HCT116 (cell line): ENCODE data around the gene TRIM41. TPM values are rescaled to one million over a fixed set of nuclear protein-coding genes. Genes with fewer than 3 reads are reported as not detected.

Experiments
- ATAC-seq: fragments of 200-7000 bp; cut with Tn5 transposase; 2 replicates; pipeline ENCODE4 v1.9.1; 2020; ENCODE audit warnings: mild to moderate bottlenecking, moderate library complexity
- BruUV-seq: library from RNA; stranded (reverse); fragments of 400-500 nt; replicated peaks from 2 replicates; lab custom pipeline; 2021; lab: Mats Ljungman, UMichigan
- CTCF ChIA-PET: fragments of 300-600 bp; sonication (Branson Sonifier 250); formaldehyde crosslinking; loops from one replicate; lab custom pipeline; 2021; ENCODE audit warnings: antibody characterized with exemption; lab: Charles Lee
- POLR2A ChIA-PET: fragments of 300-600, 350-600 bp; sonication (Branson Sonifier 250); formaldehyde crosslinking; loops from one replicate; lab custom pipeline; 2021; ENCODE audit warnings: antibody characterized with exemption; lab: Charles Lee
- RAD21 ChIA-PET, 2 experiments: fragments of 300-600 bp; sonication (Branson Sonifier 250); formaldehyde crosslinking; loops; one replicate each; lab custom pipeline; 2023; ENCODE audit warnings: low total read pairs in 2 of 2; ENCODE audit not compliant: uncharacterized antibody in 2 of 2, unreplicated experiment in 2 of 2, low non-redundant PET in 1 of 2; lab: Charles Lee
- DNase-seq: peaks from one replicate; pipeline ENCODE4 v3.0.0-alpha.2; 2010; ENCODE audit warnings: low read depth, low spot score
- H2AFZ ChIP-seq: fragments of 200-600 bp; shearing (Covaris generic), sonication (generic); 2 replicates; pipeline ENCODE4 v1.6.1; 2017; ENCODE audit warnings: low read depth, mixed run types, mixed read lengths, antibody characterized with exemption, low read length; ENCODE audit not compliant: poor library complexity, severe bottlenecking
- H3K27ac ChIP-seq: 2 replicates; pipeline ENCODE4 v1.5.1; 2012; ENCODE audit warnings: low read depth, low read length
- H3K27me3 ChIP-seq: fragments of 200-600 bp; sonication (generic); 2 replicates; pipeline ENCODE4 v1.6.1; 2016; ENCODE audit warnings: mixed run types, low read length, mixed read lengths; ENCODE audit not compliant: insufficient read depth
- H3K36me3 ChIP-seq, 2 experiments: fragments of 200-500 bp in 1 of 2; fragments of 200-600 bp in 1 of 2; sonication (Bioruptor generic) in 1 of 2; sonication (generic) in 1 of 2; 2 replicates each; pipeline versions ENCODE4 v1.5.1 to v1.6.1; 2014 to 2016; ENCODE audit warnings: low read length in 2 of 2, inconsistent platforms in 1 of 2, mixed read lengths in 1 of 2, mixed run types in 1 of 2; ENCODE audit not compliant: insufficient read depth in 2 of 2, control insufficient read depth in 1 of 2
- H3K4me1 ChIP-seq, 2 experiments: fragments of 200-600 bp in 1 of 2; sonication (generic) in 1 of 2; 2 replicates each; pipeline versions ENCODE4 v1.5.1 to v1.6.1; 2012 to 2017; ENCODE audit warnings: low read length in 2 of 2, inconsistent platforms in 1 of 2, mild to moderate bottlenecking in 1 of 2, mixed read lengths in 1 of 2, mixed run types in 1 of 2, moderate library complexity in 1 of 2; ENCODE audit not compliant: insufficient read depth in 2 of 2, control insufficient read depth in 1 of 2
- H3K4me2 ChIP-seq: fragments of 200-600 bp; sonication (generic); 2 replicates; pipeline ENCODE4 v1.6.1; 2017; ENCODE audit warnings: mixed run types, low read length, mixed read lengths
- H3K4me3 ChIP-seq, 2 experiments: fragments of 200-600 bp in 1 of 2; sonication (generic) in 1 of 2; replicated peaks in 1 of 2; 2 replicates each; pipeline ENCODE4 v1.5.1; 2011 to 2016; ENCODE audit warnings: low read length in 2 of 2, control low read depth in 1 of 2, low read depth in 1 of 2, mild to moderate bottlenecking in 1 of 2, mixed read lengths in 1 of 2, mixed run types in 1 of 2
- H3K79me2 ChIP-seq: fragments of 200-600 bp; sonication (generic); 2 replicates; pipeline ENCODE4 v1.6.1; 2017; ENCODE audit warnings: mild to moderate bottlenecking, mixed run types, low read length, moderate library complexity, mixed read lengths; ENCODE audit not compliant: insufficient read depth
- H3K9ac ChIP-seq: fragments of 200-600 bp; sonication (generic); 2 replicates; pipeline ENCODE4 v1.6.1; 2016; ENCODE audit warnings: low read length, mixed read lengths
- H3K9me2 ChIP-seq: fragments of 200-600 bp; sonication (generic), shearing (Covaris generic); 2 replicates; pipeline ENCODE4 v1.6.1; 2017; ENCODE audit warnings: mixed run types, mild to moderate bottlenecking, moderate library complexity; ENCODE audit not compliant: insufficient read depth
- H3K9me3 ChIP-seq, 2 experiments: fragments of 200-500 bp in 1 of 2; fragments of 200-600 bp in 1 of 2; sonication (Bioruptor generic) in 1 of 2; sonication (generic) in 1 of 2; 2 replicates each; pipeline ENCODE4 v1.6.1; 2014 to 2017; ENCODE audit warnings: low read length in 2 of 2, mixed read lengths in 2 of 2, inconsistent platforms in 1 of 2, low read depth in 1 of 2, mild to moderate bottlenecking in 1 of 2, mixed run types in 1 of 2, moderate library complexity in 1 of 2; ENCODE audit not compliant: control insufficient read depth in 1 of 2, insufficient read depth in 1 of 2
- H4K20me1 ChIP-seq: fragments of 200-600 bp; sonication (generic), shearing (Covaris generic); 2 replicates; pipeline ENCODE4 v1.6.1; 2017; ENCODE audit warnings: mixed run types, mild to moderate bottlenecking, moderate library complexity; ENCODE audit not compliant: insufficient read depth
- EZH2 ChIP-seq: fragments of 200-600 bp; sonication (generic); IDR thresholded peaks from 2 replicates; pipeline ENCODE4 v1.6.1; 2017; ENCODE audit warnings: antibody characterized with exemption, mixed run types
- POLR2A ChIP-seq: IDR thresholded peaks from 2 replicates; pipeline ENCODE4 v1.7.0; 2011; ENCODE audit warnings: borderline replicate concordance; ENCODE audit not compliant: insufficient read depth, insufficient read length; ENCODE audit errors: extremely low read depth
- RAD21 ChIP-seq: IDR thresholded peaks from 2 replicates; pipeline ENCODE4 v1.6.1; 2012; ENCODE audit warnings: low read depth, mild to moderate bottlenecking
- SIN3A ChIP-seq: IDR thresholded peaks from 2 replicates; pipeline ENCODE4 v1.6.1; 2012; ENCODE audit warnings: low read depth
- intact Hi-C: fragments of 100-400 bp; cut with micrococcal nuclease; formaldehyde crosslinking; loops from 2 replicates; pipeline ENCODE4 v1.10.0; 2022
- total RNA-seq: library from RNA; stranded (reverse); gene quantifications from one replicate; pipeline ENCODE4 v1.2.1, GENCODE V29; 2021; ENCODE audit not compliant: unreplicated experiment
- TF ChIP-seq, protein P1 (sequence below): IDR thresholded peaks from 2 replicates; pipeline ENCODE4 v1.6.1; 2012
- TF ChIP-seq, protein P2 (sequence below): IDR thresholded peaks from 2 replicates; pipeline ENCODE4 v1.6.1; 2012; ENCODE audit warnings: low read depth

The TRIM41 gene
- total RNA-seq, 1 experiment from 2014 or later = 51.8 TPM

DNA sequence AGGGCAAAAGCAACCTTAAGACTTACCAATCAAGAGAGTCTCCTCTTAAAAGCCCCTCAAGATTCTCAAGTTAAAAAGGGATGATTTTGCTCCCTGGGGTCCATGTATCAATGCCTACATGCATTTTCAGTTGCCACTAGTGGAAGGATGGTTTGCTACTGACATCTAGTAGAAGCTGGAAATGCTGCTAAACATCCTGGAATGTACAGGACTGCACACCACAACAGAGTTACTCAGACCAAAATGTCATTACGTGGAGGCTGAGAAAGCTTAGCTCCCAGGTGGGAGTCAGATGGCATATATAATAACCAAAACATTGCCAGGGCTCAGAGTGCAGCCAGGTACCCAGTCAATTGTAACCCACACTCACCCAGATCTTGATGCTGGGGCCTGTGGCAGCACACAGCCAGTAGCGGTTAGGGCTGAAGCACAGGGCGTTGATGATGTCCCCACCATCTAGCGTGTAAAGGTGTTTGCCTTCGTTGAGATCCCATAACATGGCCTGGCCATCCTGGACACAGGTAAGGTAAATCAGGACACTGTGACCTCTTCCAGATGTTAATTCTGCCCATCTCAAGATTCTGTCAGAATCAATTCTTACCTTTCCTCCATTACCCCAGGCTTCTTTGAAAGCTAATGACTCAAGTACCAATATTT lies 14.8 kb downstream of the TRIM41 start:
- Histone ChIP-seq H3K4me2 (no peak overlapping the region), H3K9me2 (no peaks in the 10 kb centered on the region), H4K20me1 (peaks cover 53% of the 10 kb centered on the region; the same call in 1 of the 2 replicates), H3K9me3 (no peaks in the 10 kb centered on the region), H3K36me3 (peaks cover 51 to 74% of the 10 kb centered on the region in 2 experiments), H3K79me2 (peaks cover 62% of the 10 kb centered on the region), H3K9ac (no peak overlapping the region), H3K27ac (no peak overlapping the region), H2AFZ (no peak overlapping the region), H3K4me3 (no peak overlapping the region), H3K4me1 (peaks cover 7 to 18% of the 10 kb centered on the region in 2 experiments), H3K27me3 (no peaks in the 10 kb centered on the region)
- CTCF ChIA-PET = no interaction called here
- DNase-seq (no peak), ATAC-seq (no peak)
- TF ChIP-seq POLR2A (no peak), RAD21 (no peak), SIN3A (no peak), EZH2 (no peak)
- TF ChIP-seq, protein P1, sequence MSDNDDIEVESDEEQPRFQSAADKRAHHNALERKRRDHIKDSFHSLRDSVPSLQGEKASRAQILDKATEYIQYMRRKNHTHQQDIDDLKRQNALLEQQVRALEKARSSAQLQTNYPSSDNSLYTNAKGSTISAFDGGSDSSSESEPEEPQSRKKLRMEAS = no peak
- TF ChIP-seq, protein P2, sequence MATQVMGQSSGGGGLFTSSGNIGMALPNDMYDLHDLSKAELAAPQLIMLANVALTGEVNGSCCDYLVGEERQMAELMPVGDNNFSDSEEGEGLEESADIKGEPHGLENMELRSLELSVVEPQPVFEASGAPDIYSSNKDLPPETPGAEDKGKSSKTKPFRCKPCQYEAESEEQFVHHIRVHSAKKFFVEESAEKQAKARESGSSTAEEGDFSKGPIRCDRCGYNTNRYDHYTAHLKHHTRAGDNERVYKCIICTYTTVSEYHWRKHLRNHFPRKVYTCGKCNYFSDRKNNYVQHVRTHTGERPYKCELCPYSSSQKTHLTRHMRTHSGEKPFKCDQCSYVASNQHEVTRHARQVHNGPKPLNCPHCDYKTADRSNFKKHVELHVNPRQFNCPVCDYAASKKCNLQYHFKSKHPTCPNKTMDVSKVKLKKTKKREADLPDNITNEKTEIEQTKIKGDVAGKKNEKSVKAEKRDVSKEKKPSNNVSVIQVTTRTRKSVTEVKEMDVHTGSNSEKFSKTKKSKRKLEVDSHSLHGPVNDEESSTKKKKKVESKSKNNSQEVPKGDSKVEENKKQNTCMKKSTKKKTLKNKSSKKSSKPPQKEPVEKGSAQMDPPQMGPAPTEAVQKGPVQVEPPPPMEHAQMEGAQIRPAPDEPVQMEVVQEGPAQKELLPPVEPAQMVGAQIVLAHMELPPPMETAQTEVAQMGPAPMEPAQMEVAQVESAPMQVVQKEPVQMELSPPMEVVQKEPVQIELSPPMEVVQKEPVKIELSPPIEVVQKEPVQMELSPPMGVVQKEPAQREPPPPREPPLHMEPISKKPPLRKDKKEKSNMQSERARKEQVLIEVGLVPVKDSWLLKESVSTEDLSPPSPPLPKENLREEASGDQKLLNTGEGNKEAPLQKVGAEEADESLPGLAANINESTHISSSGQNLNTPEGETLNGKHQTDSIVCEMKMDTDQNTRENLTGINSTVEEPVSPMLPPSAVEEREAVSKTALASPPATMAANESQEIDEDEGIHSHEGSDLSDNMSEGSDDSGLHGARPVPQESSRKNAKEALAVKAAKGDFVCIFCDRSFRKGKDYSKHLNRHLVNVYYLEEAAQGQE = no peak
- intact Hi-C loops = no loop called here
- RAD21 ChIA-PET = no interaction called here
- POLR2A ChIA-PET = no interaction called here
- no TSS peak for BruUV-seq
